ENCODE data around the gene LRCOL1.
A peak's percentile ranks its signal among the peaks of the same experiment; 100 is the strongest.

LRCOL1 gene

GRCh38 chr12:132597333-132598316 is 12.8 kb downstream of the LRCOL1 start (continued):
- TF ChIP-seq ZNF10 (tag by site-specific recombination; IDR thresholded peaks at IDR 0.05) = no peak; the same call in 1 of the 2 replicates
- no peak for TF ChIP-seq KLF8 (tag by site-specific recombination; IDR thresholded peaks at IDR 0.05)
- no peak for TF ChIP-seq ZNF585B (tag by site-specific recombination; IDR thresholded peaks at IDR 0.05)
- TF ChIP-seq ZNF596 (tag by site-specific recombination; IDR thresholded peaks at IDR 0.05) = no peak
- TF ChIP-seq ZNF138 (tag by site-specific recombination; IDR thresholded peaks at IDR 0.05; ENCODE audit: borderline replicate concordance) = no peak
- TF ChIP-seq SCRT2 (tag by site-specific recombination; IDR thresholded peaks at IDR 0.05) = no peak
- no peak for TF ChIP-seq ZNF221 (tag by site-specific recombination; IDR thresholded peaks at IDR 0.05; ENCODE audit: borderline replicate concordance)
- TF ChIP-seq ZNF510 (tag by site-specific recombination; IDR thresholded peaks at IDR 0.05; ENCODE audit: insufficient replicate concordance) = no peak
- no peak for TF ChIP-seq ZSCAN30 (tag by site-specific recombination; IDR thresholded peaks at IDR 0.05)
- TF ChIP-seq ZNF292 (tag by site-specific recombination; IDR thresholded peaks at IDR 0.05; ENCODE audit: borderline replicate concordance, low read depth) = no peak
- TF ChIP-seq RBAK (tag by site-specific recombination; IDR thresholded peaks at IDR 0.05) = no peak
- TF ChIP-seq, protein P1, sequence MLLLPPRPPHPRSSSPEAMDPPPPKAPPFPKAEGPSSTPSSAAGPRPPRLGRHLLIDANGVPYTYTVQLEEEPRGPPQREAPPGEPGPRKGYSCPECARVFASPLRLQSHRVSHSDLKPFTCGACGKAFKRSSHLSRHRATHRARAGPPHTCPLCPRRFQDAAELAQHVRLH (tag by site-specific recombination; IDR thresholded peaks at IDR 0.05) = peak; percentile 71; the same call in 1 of the 2 replicates
- no peak for TF ChIP-seq ZNF792 (tag by site-specific recombination; IDR thresholded peaks at IDR 0.05)
- peak; percentile 67; the same call in 1 of the 2 replicates for TF ChIP-seq ZNF169 (tag by site-specific recombination; IDR thresholded peaks at IDR 0.05)
- no peak; the same call in 1 of the 2 replicates for TF ChIP-seq ZNF768 (tag by site-specific recombination; IDR thresholded peaks at IDR 0.05)
- TF ChIP-seq ZNF114 (tag by site-specific recombination; IDR thresholded peaks at IDR 0.05) = peak; percentile 96
- no peak for TF ChIP-seq ZNF830 (tag by site-specific recombination; IDR thresholded peaks at IDR 0.05; ENCODE audit: low read depth)
- peak; percentile 50 for TF ChIP-seq SP2 (tag by site-specific recombination; IDR thresholded peaks at IDR 0.05)
- TF ChIP-seq SALL2 (tag by site-specific recombination; IDR thresholded peaks at IDR 0.05; ENCODE audit: borderline replicate concordance) = peak; percentile 96
- no peak for TF ChIP-seq BCL11B (tag by site-specific recombination; IDR thresholded peaks at IDR 0.05; ENCODE audit: low read depth)
- TF ChIP-seq ZNF174 (tag by site-specific recombination; IDR thresholded peaks at IDR 0.05) = no peak
- peak; percentile 80; the same call in 1 of the 2 replicates for TF ChIP-seq ZNF391 (tag by site-specific recombination; IDR thresholded peaks at IDR 0.05; ENCODE audit: borderline replicate concordance, low read depth)
- peak; percentile 69 for TF ChIP-seq SP3 (tag by site-specific recombination; IDR thresholded peaks at IDR 0.05)
- no peak for TF ChIP-seq MEIS1 (CRISPR knock-in tag; IDR thresholded peaks at IDR 0.05; ENCODE audit: borderline replicate concordance)
- no peak for TF ChIP-seq PBX3 (CRISPR knock-in tag; IDR thresholded peaks at IDR 0.05)
- TF ChIP-seq ZNF664 (tag by site-specific recombination; IDR thresholded peaks at IDR 0.05) = no peak

DNA sequence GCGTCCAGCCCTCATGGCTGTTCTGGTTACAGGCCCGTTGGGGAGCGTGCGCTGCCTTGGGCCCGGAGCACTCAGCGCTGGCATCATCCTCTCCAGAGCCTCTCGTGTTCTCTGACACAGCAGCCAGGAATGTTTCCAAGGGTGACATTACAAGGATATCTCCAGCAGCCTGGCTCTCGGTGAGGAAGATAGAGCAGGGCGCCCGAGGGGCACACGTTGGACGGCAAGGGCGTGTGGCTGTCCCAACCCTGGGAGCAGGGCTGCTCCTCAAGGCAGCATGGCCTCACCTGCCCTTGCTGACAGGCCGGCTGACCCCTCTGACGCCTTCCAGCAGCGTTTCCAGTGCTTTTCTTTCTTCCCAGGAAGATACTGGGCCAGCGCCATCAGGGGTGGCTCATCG is 14.4 kb downstream of the LRCOL1 start:
- Histone ChIP-seq H3K27ac (ENCODE audit: extremely low read depth, low read depth, low read length) (no peak overlapping the region), H3K4me1 (ENCODE audit: control insufficient read depth, insufficient read depth, low read length) (0 out of 2 replicates have a peak, but pooled peaks cover 3% of the 10 kb centered on the region), H3K4me3 (ENCODE audit: low read depth, low read length) (no peak overlapping the region), H3K36me3 (ENCODE audit: control insufficient read depth in 2 of 2, insufficient read depth in 1 of 2, low read length in 2 of 2) (no peaks in the 10 kb centered on the region), H3K9me3 (ENCODE audit: control insufficient read depth, insufficient read depth, low read depth, low read length) (no peaks in the 10 kb centered on the region)
- no peak for TF ChIP-seq ZNF501 (tag by site-specific recombination; IDR thresholded peaks at IDR 0.05)
- peak; percentile 64; the same call in 1 of the 2 replicates for TF ChIP-seq ZBTB6 (tag by site-specific recombination; IDR thresholded peaks at IDR 0.05)
- ChIA-PET CTCF (interaction anchor here (0.5 to 2.1 kb wide), 3 partner anchors 35 to 381 kb away, joined by 3 to 9 read pairs (median 7); no protein-coding TSS in a partner anchor), POLR2A (no interaction called here)
